Type B pancreatic cell (in vitro differentiated cells): Measurements from ENCODE around the gene FXYD7. TPM values are rescaled to one million over a fixed set of nuclear protein-coding genes. Genes with fewer than 3 reads are reported as not detected.
"Not testable (repeated sequence)": the region's sequence is repeated elsewhere in the genome, so short reads cannot be mapped to it uniquely, and the experiment has no call there.

Experiments used
- DNase-seq: peaks from one replicate; pipeline ENCODE4 v3.0.0; 2021; ENCODE audit warnings: mixed read lengths; ENCODE audit not compliant: unreplicated experiment; ENCODE audit errors: extremely low spot score
- H3K27ac Mint-ChIP-seq: 2 replicates; pipeline ENCODE4 v1.8.0; 2021; ENCODE audit warnings: mild to moderate bottlenecking, mixed read lengths
- H3K27me3 Mint-ChIP-seq: 2 replicates; pipeline ENCODE4 v1.8.0; 2021; ENCODE audit warnings: mixed read lengths
- H3K36me3 Mint-ChIP-seq: 2 replicates; pipeline ENCODE4 v1.8.0; 2021; ENCODE audit warnings: mixed read lengths
- H3K4me1 Mint-ChIP-seq: one replicate; pipeline ENCODE4 v1.8.0; 2021; ENCODE audit warnings: mixed read lengths; ENCODE audit not compliant: unreplicated experiment
- H3K4me3 Mint-ChIP-seq: 2 replicates; pipeline ENCODE4 v1.8.0; 2021; ENCODE audit warnings: mild to moderate bottlenecking, mixed read lengths
- H3K9me3 Mint-ChIP-seq: 2 replicates; pipeline ENCODE4 v1.8.0; 2021; ENCODE audit warnings: mixed read lengths
- total RNA-seq: library from RNA; stranded (reverse); gene quantifications from 2 replicates; pipeline ENCODE4 v1.2.1, GENCODE V29; 2021; ENCODE audit warnings: low replicate concordance
- TF ChIP-seq, protein P1 (sequence below): fragments of 200-600 bp; sonication (generic); conservative IDR thresholded peaks from 2 replicates; pipeline ENCODE4 v1.5.0; 2021; ENCODE audit warnings: antibody characterized with exemption, mild to moderate bottlenecking

FXYD7 gene
- total RNA-seq, 1 donor from 2014 or later, result 1.5 TPM

DNA sequence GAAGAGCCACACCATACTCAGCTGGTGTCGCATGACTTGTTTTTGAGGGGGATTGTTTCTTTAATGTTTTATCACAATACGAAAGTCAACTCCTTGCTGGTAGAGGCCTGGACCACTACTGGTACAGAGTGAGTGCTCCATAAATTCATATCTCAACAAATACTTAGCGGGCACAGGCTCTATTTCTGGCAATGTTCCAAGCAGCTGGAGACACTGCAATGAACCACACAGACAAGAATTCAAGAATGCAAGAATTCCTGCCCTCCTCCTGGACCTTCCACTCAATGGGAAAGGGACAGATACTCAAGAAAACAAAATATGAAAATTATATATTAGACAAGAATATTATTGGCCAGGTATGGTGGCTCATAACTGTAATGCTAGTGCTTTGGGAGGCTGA, 6.4 kb downstream of the FXYD7 start:
- TF ChIP-seq, protein P1, sequence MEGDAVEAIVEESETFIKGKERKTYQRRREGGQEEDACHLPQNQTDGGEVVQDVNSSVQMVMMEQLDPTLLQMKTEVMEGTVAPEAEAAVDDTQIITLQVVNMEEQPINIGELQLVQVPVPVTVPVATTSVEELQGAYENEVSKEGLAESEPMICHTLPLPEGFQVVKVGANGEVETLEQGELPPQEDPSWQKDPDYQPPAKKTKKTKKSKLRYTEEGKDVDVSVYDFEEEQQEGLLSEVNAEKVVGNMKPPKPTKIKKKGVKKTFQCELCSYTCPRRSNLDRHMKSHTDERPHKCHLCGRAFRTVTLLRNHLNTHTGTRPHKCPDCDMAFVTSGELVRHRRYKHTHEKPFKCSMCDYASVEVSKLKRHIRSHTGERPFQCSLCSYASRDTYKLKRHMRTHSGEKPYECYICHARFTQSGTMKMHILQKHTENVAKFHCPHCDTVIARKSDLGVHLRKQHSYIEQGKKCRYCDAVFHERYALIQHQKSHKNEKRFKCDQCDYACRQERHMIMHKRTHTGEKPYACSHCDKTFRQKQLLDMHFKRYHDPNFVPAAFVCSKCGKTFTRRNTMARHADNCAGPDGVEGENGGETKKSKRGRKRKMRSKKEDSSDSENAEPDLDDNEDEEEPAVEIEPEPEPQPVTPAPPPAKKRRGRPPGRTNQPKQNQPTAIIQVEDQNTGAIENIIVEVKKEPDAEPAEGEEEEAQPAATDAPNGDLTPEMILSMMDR, result no peak
- Mint-ChIP-seq H3K9me3 (no peaks in the 10 kb centered on the region), H3K27me3 (peaks cover 65% of the 10 kb centered on the region), H3K36me3 (no peaks in the 10 kb centered on the region), H3K4me3 (no peak overlapping the region), H3K4me1 (peaks cover 6% of the 10 kb centered on the region), H3K27ac (no peak overlapping the region)
- DNase-seq, result no peak

DNA sequence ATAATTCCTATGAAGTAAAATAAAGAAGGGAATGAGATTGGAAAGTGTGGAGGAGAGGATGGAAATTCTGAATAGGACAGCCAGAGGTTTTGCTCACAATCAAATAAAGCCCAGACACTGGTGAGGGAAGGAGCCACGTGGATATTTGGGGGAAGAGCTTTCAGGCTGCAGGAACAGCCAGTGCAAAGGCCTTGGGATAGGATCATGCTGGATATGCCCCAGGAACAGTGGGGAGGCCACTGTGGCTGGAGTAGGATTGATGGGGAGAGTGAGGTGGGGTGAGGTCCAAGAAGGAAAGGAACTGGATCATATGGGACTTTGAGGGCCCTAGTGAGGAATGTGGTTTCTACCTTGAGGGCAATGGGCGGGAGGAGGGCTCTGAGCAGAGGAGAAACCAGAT, 7.4 kb downstream of the FXYD7 start:
- H3K27ac Mint-ChIP-seq, result no peak overlapping the region
- H3K9me3 Mint-ChIP-seq, result no peaks in the 10 kb centered on the region
- peak overlapping the region; percentile 51 for H3K4me3 Mint-ChIP-seq
- TF ChIP-seq, protein P1, result no peak
- peaks cover 11% of the 10 kb centered on the region for H3K4me1 Mint-ChIP-seq
- H3K36me3 Mint-ChIP-seq, result no peaks in the 10 kb centered on the region
- H3K27me3 Mint-ChIP-seq, result peaks cover 66% of the 10 kb centered on the region
- DNase-seq, result no peak

DNA sequence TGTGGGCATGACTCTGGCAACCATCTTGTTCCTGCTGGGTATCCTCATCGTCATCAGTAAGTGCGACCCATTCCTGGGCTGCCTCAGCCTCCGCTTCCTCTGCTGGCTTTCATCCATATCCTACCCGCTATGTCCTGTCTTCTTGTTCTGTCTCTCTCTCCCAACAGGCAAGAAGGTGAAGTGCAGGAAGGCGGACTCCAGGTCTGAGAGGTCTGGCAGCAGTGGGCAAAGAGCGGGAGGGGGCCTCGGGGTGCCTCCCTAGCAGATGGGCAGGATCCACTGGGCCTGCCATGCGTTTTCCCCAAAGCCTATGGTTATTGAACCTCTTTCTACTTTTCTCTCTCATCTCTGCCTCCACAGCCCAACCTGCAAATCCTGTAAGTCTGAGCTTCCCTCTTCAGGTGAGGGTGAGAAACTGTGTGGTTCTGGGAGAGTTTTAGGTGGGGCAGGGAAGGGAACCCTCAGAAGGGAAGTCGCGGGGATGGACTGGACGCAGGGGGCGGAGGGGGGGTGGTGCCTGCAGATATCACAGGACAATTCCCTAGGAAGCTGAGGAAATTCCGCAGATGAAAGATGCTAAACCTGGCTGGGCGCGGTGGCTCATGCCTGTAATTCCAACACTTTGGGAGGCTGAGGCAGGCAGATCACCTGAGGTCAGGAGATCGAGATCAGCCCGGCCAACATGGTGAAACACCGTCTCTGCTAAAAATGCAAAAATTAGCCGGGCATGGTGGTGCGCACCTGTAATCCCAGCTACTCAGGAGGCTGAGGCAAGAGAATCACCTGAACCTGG, 8.4 kb downstream of the FXYD7 start:
- no peak for DNase-seq
- Mint-ChIP-seq H3K27me3 (peaks cover 74% of the 10 kb centered on the region), H3K36me3 (no peaks in the 10 kb centered on the region), H3K4me3 (no peak overlapping the region), H3K4me1 (peaks cover 11% of the 10 kb centered on the region), H3K9me3 (no peaks in the 10 kb centered on the region), H3K27ac (no peak overlapping the region)
- TF ChIP-seq, protein P1, result no peak

DNA sequence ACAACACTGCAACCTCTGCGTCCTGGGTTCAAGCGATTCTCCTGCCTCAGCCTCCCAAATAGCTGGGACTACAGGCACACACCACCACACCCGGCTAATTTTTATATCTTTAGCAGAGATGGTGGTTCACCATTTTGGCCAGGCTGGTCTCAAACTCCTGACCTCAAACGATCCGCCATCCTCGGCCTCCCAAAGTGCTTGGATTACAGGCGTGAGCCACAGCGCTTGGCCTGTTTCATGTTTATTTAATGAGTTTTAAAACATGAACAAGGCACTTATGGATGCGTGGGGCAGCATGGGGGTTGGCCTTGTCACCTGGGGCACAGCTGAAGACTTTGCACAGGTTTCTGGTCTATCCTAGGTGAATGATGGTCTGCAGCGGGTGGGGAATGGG, 10.1 kb downstream of the FXYD7 start:
- Mint-ChIP-seq H3K4me1 (peaks cover 11% of the 10 kb centered on the region), H3K27me3 (peaks cover 82% of the 10 kb centered on the region), H3K4me3 (peak overlapping the region; percentile 64)
- DNase-seq, H3K27ac Mint-ChIP-seq, H3K36me3 Mint-ChIP-seq, H3K9me3 Mint-ChIP-seq: not testable (repeated sequence)

DNA sequence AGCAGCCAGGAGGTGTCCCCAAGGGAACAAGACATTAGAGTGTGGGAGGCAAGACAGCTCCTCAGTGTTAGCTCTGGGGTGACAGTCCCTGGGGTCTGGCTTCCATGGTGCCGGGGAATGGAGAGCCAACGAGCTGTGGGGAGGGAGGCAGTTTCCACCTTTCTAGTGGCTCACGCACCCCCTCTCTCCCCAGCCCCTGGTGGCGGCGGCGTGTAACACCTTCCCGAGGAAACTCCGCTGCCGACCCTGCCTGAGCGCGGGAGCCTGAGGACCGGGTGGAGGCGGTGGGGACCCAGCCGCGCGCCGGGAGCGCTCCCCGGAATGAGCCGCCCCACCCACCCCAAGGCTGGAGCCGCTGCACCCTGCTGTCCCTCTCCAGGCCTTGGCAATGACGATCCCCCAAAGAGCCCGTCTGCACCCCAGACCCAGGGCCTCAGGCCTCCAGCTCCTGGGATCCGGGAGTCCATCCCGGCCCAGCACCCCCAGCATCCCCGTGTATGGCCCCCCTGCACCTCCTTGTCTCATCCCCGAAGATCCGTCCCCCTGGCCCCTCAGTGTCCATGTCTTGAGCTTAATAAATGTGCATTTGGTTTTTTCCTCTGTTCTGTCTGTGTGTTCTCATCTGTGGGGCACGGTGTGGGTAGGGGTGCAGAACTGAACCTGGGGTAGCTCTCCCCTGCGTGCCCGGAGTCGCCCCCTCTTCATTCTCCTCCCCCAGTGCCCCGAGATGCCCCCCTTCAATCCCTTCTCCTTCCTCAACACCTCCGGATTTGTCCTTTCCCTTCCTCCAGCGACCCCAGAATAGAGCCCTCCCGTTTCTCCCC, 10.9 kb downstream of the FXYD7 start:
- H3K27ac Mint-ChIP-seq, result peak overlapping the region; percentile 88
- peaks cover 11% of the 10 kb centered on the region for H3K4me1 Mint-ChIP-seq
- TF ChIP-seq, protein P1, result peak; percentile 79
- peak overlapping the region; percentile 92 for H3K4me3 Mint-ChIP-seq
- peaks cover 89% of the 10 kb centered on the region for H3K27me3 Mint-ChIP-seq
- H3K36me3 Mint-ChIP-seq, result no peaks in the 10 kb centered on the region
- H3K9me3 Mint-ChIP-seq, result no peaks in the 10 kb centered on the region
- DNase-seq, result no peak
